Measurements from ENCODE around the gene STK32C. TPM values are rescaled to one million over a fixed set of nuclear protein-coding genes. Genes with fewer than 3 reads are reported as not detected.

The STK32C gene
- total RNA-seq, 1 experiment from 2014 or later, result 20.7 TPM

GRCh38 chr10:132211246-132211645, 96.5 kb downstream of the STK32C start:
- POLR2A ChIA-PET, result no interaction called here
- DNase-seq (ENCODE audit: unreplicated experiment), result no peak
- Mint-ChIP-seq H3K27me3 (ENCODE audit: insufficient read depth, unreplicated experiment) (no peaks in the 10 kb centered on the region), H3K4me3 (ENCODE audit: unreplicated experiment) (no peak overlapping the region), H3K36me3 (ENCODE audit: insufficient read depth, unreplicated experiment) (peaks cover 10% of the 10 kb centered on the region), H3K4me1 (ENCODE audit: insufficient read depth, unreplicated experiment) (no peaks in the 10 kb centered on the region), H3K9me3 (ENCODE audit: unreplicated experiment) (peaks cover 12% of the 10 kb centered on the region), H3K27ac (ENCODE audit: low read depth, unreplicated experiment) (no peak overlapping the region)
- intact Hi-C loops (cut with micrococcal nuclease), result no loop called here
- no TSS peak for BruUV-seq (replicated peaks)
- TF ChIP-seq CTCF (IDR thresholded peaks at IDR 0.05; ENCODE audit: unreplicated experiment), result no peak
- CTCF ChIA-PET, result interaction anchor here (0.6 to 0.8 kb wide), 2 partner anchors 11 to 1795 kb away, joined by 5 read pairs; no protein-coding TSS in a partner anchor

GRCh38 chr10:132210766-132211165, 97.0 kb downstream of the STK32C start:
- CTCF ChIA-PET, result no interaction called here
- H3K27me3 Mint-ChIP-seq (ENCODE audit: insufficient read depth, unreplicated experiment), result no peaks in the 10 kb centered on the region
- DNase-seq (ENCODE audit: unreplicated experiment), result no peak
- TF ChIP-seq CTCF (IDR thresholded peaks at IDR 0.05; ENCODE audit: unreplicated experiment), result no peak
- H3K27ac Mint-ChIP-seq (ENCODE audit: low read depth, unreplicated experiment), result no peak overlapping the region
- no peaks in the 10 kb centered on the region for H3K4me1 Mint-ChIP-seq (ENCODE audit: insufficient read depth, unreplicated experiment)
- peaks cover 10% of the 10 kb centered on the region for H3K36me3 Mint-ChIP-seq (ENCODE audit: insufficient read depth, unreplicated experiment)
- peaks cover 12% of the 10 kb centered on the region for H3K9me3 Mint-ChIP-seq (ENCODE audit: unreplicated experiment)
- intact Hi-C loops (cut with micrococcal nuclease), result no loop called here
- POLR2A ChIA-PET, result no interaction called here
- no peak overlapping the region for H3K4me3 Mint-ChIP-seq (ENCODE audit: unreplicated experiment)
- BruUV-seq (replicated peaks), result no TSS peak

DNA sequence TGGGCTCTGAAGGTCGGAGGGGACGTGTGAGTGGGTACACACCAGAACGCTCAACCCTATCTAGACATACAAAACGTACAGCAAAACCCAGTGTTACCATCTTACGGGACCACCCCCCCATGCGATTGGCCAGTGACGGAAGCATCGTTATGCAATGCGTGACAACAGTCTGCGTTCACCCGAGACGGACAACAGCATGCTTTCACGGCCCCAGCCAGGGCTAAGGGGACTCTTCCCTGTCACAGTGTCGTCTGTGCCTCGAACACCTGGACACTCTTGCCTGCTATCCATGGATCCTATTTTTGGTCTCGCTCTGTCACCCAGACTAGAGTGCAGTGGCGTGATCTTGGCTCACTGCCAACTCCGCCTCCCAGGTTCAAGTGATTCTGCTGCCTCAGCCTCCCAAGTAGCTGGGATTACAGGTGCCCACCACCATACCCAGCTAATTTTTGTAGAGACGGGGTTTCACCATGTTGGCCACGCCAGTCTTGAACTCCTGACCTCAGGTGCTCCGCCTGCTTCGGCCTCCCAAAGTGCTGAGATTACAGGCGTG, 97.7 kb downstream of the STK32C start:
- peaks cover 7% of the 10 kb centered on the region for H3K9me3 Mint-ChIP-seq (ENCODE audit: unreplicated experiment)
- no peaks in the 10 kb centered on the region for H3K27me3 Mint-ChIP-seq (ENCODE audit: insufficient read depth, unreplicated experiment)
- H3K36me3 Mint-ChIP-seq (ENCODE audit: insufficient read depth, unreplicated experiment), result peaks cover 10% of the 10 kb centered on the region
- H3K27ac Mint-ChIP-seq (ENCODE audit: low read depth, unreplicated experiment), result no peak overlapping the region
- CTCF ChIA-PET, result no interaction called here
- POLR2A ChIA-PET, result no interaction called here
- no TSS peak for BruUV-seq (replicated peaks)
- intact Hi-C loops (cut with micrococcal nuclease), result no loop called here
- H3K4me1 Mint-ChIP-seq (ENCODE audit: insufficient read depth, unreplicated experiment), result no peaks in the 10 kb centered on the region
- H3K4me3 Mint-ChIP-seq (ENCODE audit: unreplicated experiment), result no peak overlapping the region
- TF ChIP-seq CTCF (IDR thresholded peaks at IDR 0.05; ENCODE audit: unreplicated experiment), result no peak
- no peak for DNase-seq (ENCODE audit: unreplicated experiment)

DNA sequence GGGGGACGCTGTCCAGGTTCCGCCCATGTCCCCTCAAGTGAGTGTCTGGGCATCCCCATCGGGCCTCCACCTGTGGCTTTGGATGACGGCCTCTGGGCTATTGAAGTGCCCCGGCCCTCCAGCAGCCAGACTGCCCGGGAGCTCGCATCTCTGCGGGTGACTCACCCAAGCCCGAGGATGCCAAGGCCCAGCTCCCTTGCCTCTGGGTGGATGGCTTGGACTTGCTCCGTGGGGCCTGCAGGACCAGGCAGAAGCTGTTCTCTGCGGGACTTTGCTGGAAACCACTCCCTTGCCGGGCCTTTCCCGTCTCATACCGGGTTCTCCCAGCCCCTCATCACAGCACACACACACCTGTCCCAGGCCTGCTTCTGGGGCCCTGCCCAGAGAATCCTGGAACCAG, 98.6 kb downstream of the STK32C start:
- DNase-seq (ENCODE audit: unreplicated experiment), result peak; percentile 9
- H3K9me3 Mint-ChIP-seq (ENCODE audit: unreplicated experiment), result peaks cover 7% of the 10 kb centered on the region
- no peaks in the 10 kb centered on the region for H3K4me1 Mint-ChIP-seq (ENCODE audit: insufficient read depth, unreplicated experiment)
- H3K27ac Mint-ChIP-seq (ENCODE audit: low read depth, unreplicated experiment), result no peak overlapping the region
- ChIA-PET POLR2A (no interaction called here), CTCF (interaction anchor here (0.6 kb wide), 1 partner anchor 10 kb away, joined by 3 read pairs; no protein-coding TSS in a partner anchor)
- H3K27me3 Mint-ChIP-seq (ENCODE audit: insufficient read depth, unreplicated experiment), result no peaks in the 10 kb centered on the region
- H3K36me3 Mint-ChIP-seq (ENCODE audit: insufficient read depth, unreplicated experiment), result peaks cover 10% of the 10 kb centered on the region
- no TSS peak for BruUV-seq (replicated peaks)
- intact Hi-C loops (cut with micrococcal nuclease), result no loop called here
- TF ChIP-seq CTCF (IDR thresholded peaks at IDR 0.05; ENCODE audit: unreplicated experiment), result no peak
- no peak overlapping the region for H3K4me3 Mint-ChIP-seq (ENCODE audit: unreplicated experiment)
